ENCODE measurements around the gene TNIP3. TPM values are rescaled to one million over a fixed set of nuclear protein-coding genes. Genes with fewer than 3 reads are reported as not detected.

Gene TNIP3
- total and polyA plus RNA-seq, 4 donors = 0.39 to 2.1 (median 1.4) TPM

- Histone ChIP-seq H3K36me3 (ENCODE audit: control insufficient read depth, insufficient read depth, low read length) (no peaks in the 10 kb centered on the region), H3K9me3 (ENCODE audit: control insufficient read depth, insufficient read depth, low read length) (no peaks in the 10 kb centered on the region), H3K4me3 (ENCODE audit: low read depth, low read length) (no peak overlapping the region), H3K27me3 (ENCODE audit: control insufficient read depth, insufficient read depth, low read length) (no peaks in the 10 kb centered on the region), H3K27ac (ENCODE audit: low read depth, low read length) (no peak overlapping the region), H3K4me1 (ENCODE audit: control insufficient read depth, insufficient read depth, low read length) (no peaks in the 10 kb centered on the region)
- no peak for DNase-seq (ENCODE audit: low read depth in 4 of 6, low spot score in 6 of 6)
- 100% methylated on average over 3 of the region's 3 CpGs for WGBS (ENCODE audit: insufficient coverage)
Observed at GRCh38 chr4:121125498-121125885, 38.6 kb downstream of the TNIP3 start.

DNA sequence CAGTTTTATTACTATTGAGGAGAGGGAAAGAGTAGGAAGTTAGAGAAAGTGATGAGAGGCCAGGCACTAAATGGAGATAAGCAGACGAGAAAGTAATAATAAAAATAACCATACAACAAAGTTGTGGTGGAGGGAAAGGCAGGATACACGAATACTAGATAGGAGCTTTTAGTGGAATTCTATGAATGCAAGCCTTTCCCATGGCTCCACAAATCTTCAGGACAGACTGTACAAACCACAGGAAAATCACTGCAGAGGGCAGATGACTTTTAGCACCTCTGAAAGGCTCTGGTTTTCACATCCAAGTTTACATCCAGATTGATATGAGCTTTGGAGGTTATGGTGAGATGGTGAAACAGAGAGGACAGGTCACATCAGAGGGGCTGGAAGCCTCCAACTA, 41.5 kb downstream of the TNIP3 start:
- no peak overlapping the region for H3K4me3 ChIP-seq (ENCODE audit: low read depth, low read length)
- H3K9me3 ChIP-seq (ENCODE audit: control insufficient read depth, insufficient read depth, low read length) = no peaks in the 10 kb centered on the region
- H3K4me1 ChIP-seq (ENCODE audit: control insufficient read depth, insufficient read depth, low read length) = no peaks in the 10 kb centered on the region
- H3K27me3 ChIP-seq (ENCODE audit: control insufficient read depth, insufficient read depth, low read length) = no peaks in the 10 kb centered on the region
- whole genome bisulfite sequencing (ENCODE audit: insufficient coverage) = no CpG with 5 or more reads among the region's 2 CpGs
- H3K27ac ChIP-seq (ENCODE audit: low read depth, low read length) = no peak overlapping the region
- no peak for DNase-seq (ENCODE audit: low read depth in 4 of 6, low spot score in 6 of 6)
- no peaks in the 10 kb centered on the region for H3K36me3 ChIP-seq (ENCODE audit: control insufficient read depth, insufficient read depth, low read length)

GRCh38 chr4:121119715-121120114, 44.4 kb downstream of the TNIP3 start:
- DNase-seq (ENCODE audit: low read depth in 4 of 6, low spot score in 6 of 6) = no peak
- H3K4me3 ChIP-seq (ENCODE audit: low read depth, low read length) = no peak overlapping the region
- H3K36me3 ChIP-seq (ENCODE audit: control insufficient read depth, insufficient read depth, low read length) = no peaks in the 10 kb centered on the region
- H3K27ac ChIP-seq (ENCODE audit: low read depth, low read length) = no peak overlapping the region
- H3K27me3 ChIP-seq (ENCODE audit: control insufficient read depth, insufficient read depth, low read length) = no peaks in the 10 kb centered on the region
- H3K9me3 ChIP-seq (ENCODE audit: control insufficient read depth, insufficient read depth, low read length) = no peaks in the 10 kb centered on the region
- no peaks in the 10 kb centered on the region for H3K4me1 ChIP-seq (ENCODE audit: control insufficient read depth, insufficient read depth, low read length)
- WGBS (ENCODE audit: insufficient coverage) = no CpG with 5 or more reads among the region's 1 CpG

DNA sequence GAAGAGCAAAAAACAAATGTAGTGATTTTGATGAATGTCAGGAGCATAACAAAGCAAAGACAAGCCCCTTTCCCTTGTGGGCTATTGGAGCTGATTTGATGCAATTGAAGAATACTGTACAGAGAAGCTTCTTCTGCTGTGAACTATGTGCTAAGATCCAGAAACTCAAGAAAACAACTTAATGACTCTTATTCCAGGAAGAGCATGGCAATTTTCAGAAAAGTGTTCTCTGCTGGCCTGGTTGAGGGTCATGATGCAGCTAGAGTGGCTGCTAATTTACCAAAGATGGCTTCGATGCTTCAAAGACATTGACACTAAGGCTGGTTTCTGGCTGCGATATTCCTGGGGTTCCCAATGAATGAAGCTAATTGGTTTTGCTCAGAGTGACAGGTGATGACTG, 45.8 kb downstream of the TNIP3 start:
- H3K4me3 ChIP-seq (ENCODE audit: low read depth, low read length) = no peak overlapping the region
- DNase-seq (ENCODE audit: low read depth in 4 of 6, low spot score in 6 of 6) = no peak
- 33% methylated on average over 1 of the region's 2 CpGs for WGBS (ENCODE audit: insufficient coverage)
- H3K4me1 ChIP-seq (ENCODE audit: control insufficient read depth, insufficient read depth, low read length) = no peaks in the 10 kb centered on the region
- no peaks in the 10 kb centered on the region for H3K36me3 ChIP-seq (ENCODE audit: control insufficient read depth, insufficient read depth, low read length)
- H3K27me3 ChIP-seq (ENCODE audit: control insufficient read depth, insufficient read depth, low read length) = no peaks in the 10 kb centered on the region
- H3K27ac ChIP-seq (ENCODE audit: low read depth, low read length) = no peak overlapping the region
- no peaks in the 10 kb centered on the region for H3K9me3 ChIP-seq (ENCODE audit: control insufficient read depth, insufficient read depth, low read length)

DNA sequence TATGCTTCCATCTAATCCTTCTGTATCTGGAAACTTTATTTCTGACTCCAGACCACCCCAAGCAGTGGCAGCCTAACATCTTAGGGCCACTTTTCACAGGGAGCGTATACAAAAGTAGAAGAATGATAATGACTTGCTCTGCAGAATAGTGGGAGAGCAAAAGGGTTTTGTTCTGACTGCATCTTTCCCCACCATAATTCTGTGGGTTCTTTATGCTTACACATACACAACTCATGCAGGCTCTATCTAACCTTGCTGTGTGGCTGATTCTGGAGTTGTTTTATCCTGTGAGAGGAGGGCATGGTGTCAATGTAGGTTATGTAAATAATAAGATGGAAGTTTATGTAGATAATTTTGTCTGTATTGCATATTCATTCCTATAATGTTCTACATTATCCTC, 49.4 kb downstream of the TNIP3 start:
- no peak for DNase-seq (ENCODE audit: low read depth in 4 of 6, low spot score in 6 of 6)
- Histone ChIP-seq H3K4me1 (ENCODE audit: control insufficient read depth, insufficient read depth, low read length) (no peaks in the 10 kb centered on the region), H3K4me3 (ENCODE audit: low read depth, low read length) (no peak overlapping the region), H3K27ac (ENCODE audit: low read depth, low read length) (no peak overlapping the region), H3K27me3 (ENCODE audit: control insufficient read depth, insufficient read depth, low read length) (no peaks in the 10 kb centered on the region), H3K36me3 (ENCODE audit: control insufficient read depth, insufficient read depth, low read length) (no peaks in the 10 kb centered on the region), H3K9me3 (ENCODE audit: control insufficient read depth, insufficient read depth, low read length) (peaks cover 1% of the 10 kb centered on the region)
- WGBS (ENCODE audit: insufficient coverage) = no CpG with 5 or more reads among the region's 1 CpG

- H3K36me3 ChIP-seq (ENCODE audit: control insufficient read depth, insufficient read depth, low read length) = no peaks in the 10 kb centered on the region
- no peak overlapping the region for H3K27ac ChIP-seq (ENCODE audit: low read depth, low read length)
- H3K4me1 ChIP-seq (ENCODE audit: control insufficient read depth, insufficient read depth, low read length) = no peaks in the 10 kb centered on the region
- H3K9me3 ChIP-seq (ENCODE audit: control insufficient read depth, insufficient read depth, low read length) = peaks cover 1% of the 10 kb centered on the region
- H3K4me3 ChIP-seq (ENCODE audit: low read depth, low read length) = no peak overlapping the region
- H3K27me3 ChIP-seq (ENCODE audit: control insufficient read depth, insufficient read depth, low read length) = no peaks in the 10 kb centered on the region
- no peak for DNase-seq (ENCODE audit: low read depth in 4 of 6, low spot score in 6 of 6)
Observed at GRCh38 chr4:121112530-121112929, 51.6 kb downstream of the TNIP3 start.

GRCh38 chr4:121108557-121108956, 55.6 kb downstream of the TNIP3 start:
- Histone ChIP-seq H3K9me3 (ENCODE audit: control insufficient read depth, insufficient read depth, low read length) (peaks cover 1% of the 10 kb centered on the region), H3K36me3 (ENCODE audit: control insufficient read depth, insufficient read depth, low read length) (no peaks in the 10 kb centered on the region), H3K27me3 (ENCODE audit: control insufficient read depth, insufficient read depth, low read length) (no peaks in the 10 kb centered on the region), H3K27ac (ENCODE audit: low read depth, low read length) (no peak overlapping the region), H3K4me3 (ENCODE audit: low read depth, low read length) (no peak overlapping the region), H3K4me1 (ENCODE audit: control insufficient read depth, insufficient read depth, low read length) (no peaks in the 10 kb centered on the region)
- no peak for DNase-seq (ENCODE audit: low read depth in 4 of 6, low spot score in 6 of 6)
- WGBS (ENCODE audit: insufficient coverage) = 50% methylated on average over 1 of the region's 2 CpGs

DNA sequence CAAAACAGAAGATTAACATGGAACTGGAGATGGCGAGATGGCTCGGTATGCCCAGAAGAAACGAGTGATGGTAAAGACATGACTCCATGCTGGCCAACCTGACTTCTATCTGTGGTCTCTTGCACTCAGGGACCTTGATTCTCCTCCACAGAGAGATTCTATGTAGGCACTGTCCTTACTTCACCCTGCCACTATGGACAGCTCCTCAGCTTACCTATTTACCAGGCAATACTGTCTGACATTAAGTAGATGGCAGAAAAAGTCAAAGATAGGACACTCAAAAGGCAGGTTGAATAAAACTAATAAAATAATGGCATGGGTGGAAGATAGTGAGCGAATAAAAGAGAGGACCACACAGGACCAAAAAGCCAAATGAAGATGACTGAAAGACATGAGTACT, 56.6 kb downstream of the TNIP3 start:
- WGBS (ENCODE audit: insufficient coverage) = 92% methylated on average over 3 of the region's 4 CpGs
- no peak overlapping the region for H3K4me3 ChIP-seq (ENCODE audit: low read depth, low read length)
- no peaks in the 10 kb centered on the region for H3K4me1 ChIP-seq (ENCODE audit: control insufficient read depth, insufficient read depth, low read length)
- no peak overlapping the region for H3K27ac ChIP-seq (ENCODE audit: low read depth, low read length)
- H3K9me3 ChIP-seq (ENCODE audit: control insufficient read depth, insufficient read depth, low read length) = peaks cover 1% of the 10 kb centered on the region
- no peaks in the 10 kb centered on the region for H3K36me3 ChIP-seq (ENCODE audit: control insufficient read depth, insufficient read depth, low read length)
- H3K27me3 ChIP-seq (ENCODE audit: control insufficient read depth, insufficient read depth, low read length) = no peaks in the 10 kb centered on the region
- no peak for DNase-seq (ENCODE audit: low read depth in 4 of 6, low spot score in 6 of 6)

DNA sequence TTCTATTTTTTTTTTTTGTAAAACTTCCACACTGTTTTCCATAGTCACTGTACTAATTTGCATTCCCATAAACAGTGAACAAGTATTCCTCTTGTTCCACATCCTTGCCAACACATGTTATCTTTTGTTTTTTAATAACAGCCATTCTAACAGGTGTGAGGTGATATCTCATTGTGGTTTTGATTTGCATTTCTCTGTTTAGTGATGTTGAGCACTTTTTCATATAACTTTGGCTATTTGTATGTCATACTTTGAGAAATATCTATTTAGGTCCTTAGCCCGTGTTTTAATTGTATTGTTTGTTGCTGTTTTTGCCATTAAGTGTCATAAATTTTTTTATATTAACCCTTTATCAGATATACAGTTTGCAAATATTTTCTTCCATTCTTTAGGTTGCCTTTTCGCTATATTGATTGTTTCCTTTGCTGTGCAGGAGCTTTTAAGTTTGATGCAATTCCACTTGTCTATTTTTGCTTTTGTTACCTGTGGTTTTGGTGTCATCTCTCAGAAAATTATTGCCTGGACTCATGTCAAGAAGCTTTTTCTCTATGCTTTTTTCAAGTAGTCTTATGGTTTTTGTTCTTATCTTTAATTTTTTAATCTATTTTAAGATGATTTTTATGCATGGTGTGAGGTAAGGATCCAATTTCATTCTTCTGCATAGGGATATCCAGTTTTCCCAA, 63.9 kb downstream of the TNIP3 start:
- no peak overlapping the region for H3K4me3 ChIP-seq (ENCODE audit: low read depth, low read length)
- no peaks in the 10 kb centered on the region for H3K4me1 ChIP-seq (ENCODE audit: control insufficient read depth, insufficient read depth, low read length)
- no peaks in the 10 kb centered on the region for H3K27me3 ChIP-seq (ENCODE audit: control insufficient read depth, insufficient read depth, low read length)
- DNase-seq (ENCODE audit: low read depth in 4 of 6, low spot score in 6 of 6) = no peak
- H3K36me3 ChIP-seq (ENCODE audit: control insufficient read depth, insufficient read depth, low read length) = no peaks in the 10 kb centered on the region
- peaks cover 3% of the 10 kb centered on the region for H3K9me3 ChIP-seq (ENCODE audit: control insufficient read depth, insufficient read depth, low read length)
- no peak overlapping the region for H3K27ac ChIP-seq (ENCODE audit: low read depth, low read length)
- WGBS (ENCODE audit: insufficient coverage) = no CpG with 5 or more reads among the region's 2 CpGs

- no peaks in the 10 kb centered on the region for H3K36me3 ChIP-seq (ENCODE audit: control insufficient read depth, insufficient read depth, low read length)
- no peak overlapping the region for H3K27ac ChIP-seq (ENCODE audit: low read depth, low read length)
- H3K4me3 ChIP-seq (ENCODE audit: low read depth, low read length) = no peak overlapping the region
- DNase-seq (ENCODE audit: low read depth in 4 of 6, low spot score in 6 of 6) = no peak
- peaks cover 3% of the 10 kb centered on the region for H3K9me3 ChIP-seq (ENCODE audit: control insufficient read depth, insufficient read depth, low read length)
- no peaks in the 10 kb centered on the region for H3K4me1 ChIP-seq (ENCODE audit: control insufficient read depth, insufficient read depth, low read length)
- no CpG with 5 or more reads among the region's 2 CpGs for WGBS (ENCODE audit: insufficient coverage)
- no peaks in the 10 kb centered on the region for H3K27me3 ChIP-seq (ENCODE audit: control insufficient read depth, insufficient read depth, low read length)
Observed at GRCh38 chr4:121098266-121098665, 65.9 kb downstream of the TNIP3 start.

All from spinal cord (tissue), 10 donors.